Measurements from ENCODE around the gene MBD2.

MBD2 gene

GRCh38 chr18:54183390-54183789 is 41.1 kb downstream of the MBD2 start:
- no peak for TF ChIP-seq ZC3H10 (CRISPR knock-in tag; IDR thresholded peaks at IDR 0.05)
- TF ChIP-seq BACH2 (CRISPR knock-in tag; IDR thresholded peaks at IDR 0.05; ENCODE audit: borderline replicate concordance), result no peak
- TF ChIP-seq ARNTL (CRISPR knock-in tag; IDR thresholded peaks at IDR 0.05; ENCODE audit: borderline replicate concordance, low read depth), result no peak
- no peak for TF ChIP-seq ZFP3 (CRISPR knock-in tag; IDR thresholded peaks at IDR 0.05)
- TF ChIP-seq ESRRG (CRISPR knock-in tag; IDR thresholded peaks at IDR 0.05), result no peak
- TF ChIP-seq OSR1 (CRISPR knock-in tag; IDR thresholded peaks at IDR 0.05), result no peak
- no peak for TF ChIP-seq ZNF8 (CRISPR knock-in tag; IDR thresholded peaks at IDR 0.05)
- no peak for TF ChIP-seq GLIS3 (CRISPR knock-in tag; IDR thresholded peaks at IDR 0.05)
- TF ChIP-seq RARB (CRISPR knock-in tag; IDR thresholded peaks at IDR 0.05), result no peak
- TF ChIP-seq ZNF565 (CRISPR knock-in tag; conservative IDR thresholded peaks at IDR 0.05; ENCODE audit: low read depth), result no peak
- TF ChIP-seq CSRNP3 (CRISPR knock-in tag; IDR thresholded peaks at IDR 0.05), result no peak

DNA sequence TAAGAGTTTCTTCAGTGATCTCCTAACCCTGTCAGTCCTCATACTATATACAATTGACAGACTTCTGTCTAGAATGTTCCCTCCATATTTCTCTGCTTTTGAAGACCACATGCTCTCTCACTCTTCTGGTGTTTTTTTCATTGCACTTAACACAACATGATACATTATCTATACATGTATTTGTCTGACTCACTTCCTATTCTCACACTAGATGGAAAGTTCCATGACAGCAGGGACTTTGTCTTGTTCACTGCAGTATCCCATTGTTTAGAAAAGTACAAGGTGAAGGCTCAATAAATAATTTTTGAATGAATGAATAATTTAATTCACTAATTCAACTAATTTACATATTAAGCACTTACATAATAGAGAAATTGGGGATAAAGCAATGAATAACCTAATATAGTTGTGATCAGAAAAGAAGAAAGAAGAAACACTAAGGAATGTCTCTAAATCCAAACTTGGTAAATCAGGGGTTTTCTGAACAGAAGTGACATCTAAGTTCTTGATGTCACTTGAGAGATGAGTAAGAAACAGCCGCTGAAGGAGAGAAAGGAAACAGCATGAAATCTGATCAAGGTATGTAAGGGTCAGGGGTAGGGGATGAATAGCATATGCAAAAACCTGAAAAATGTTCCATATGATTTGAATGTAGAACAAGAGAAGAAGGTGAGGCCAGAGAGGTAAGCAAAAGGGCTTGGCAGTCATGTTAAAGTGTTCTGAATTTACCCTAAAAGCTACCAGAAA is 42.4 kb downstream of the MBD2 start:
- TF ChIP-seq ZFP3 (CRISPR knock-in tag; IDR thresholded peaks at IDR 0.05), result no peak
- ATAC-seq, result no peak

More at GRCh38 chr18:54183390-54183789, 41.1 kb downstream of the MBD2 start:
- no peak for ATAC-seq

DNA sequence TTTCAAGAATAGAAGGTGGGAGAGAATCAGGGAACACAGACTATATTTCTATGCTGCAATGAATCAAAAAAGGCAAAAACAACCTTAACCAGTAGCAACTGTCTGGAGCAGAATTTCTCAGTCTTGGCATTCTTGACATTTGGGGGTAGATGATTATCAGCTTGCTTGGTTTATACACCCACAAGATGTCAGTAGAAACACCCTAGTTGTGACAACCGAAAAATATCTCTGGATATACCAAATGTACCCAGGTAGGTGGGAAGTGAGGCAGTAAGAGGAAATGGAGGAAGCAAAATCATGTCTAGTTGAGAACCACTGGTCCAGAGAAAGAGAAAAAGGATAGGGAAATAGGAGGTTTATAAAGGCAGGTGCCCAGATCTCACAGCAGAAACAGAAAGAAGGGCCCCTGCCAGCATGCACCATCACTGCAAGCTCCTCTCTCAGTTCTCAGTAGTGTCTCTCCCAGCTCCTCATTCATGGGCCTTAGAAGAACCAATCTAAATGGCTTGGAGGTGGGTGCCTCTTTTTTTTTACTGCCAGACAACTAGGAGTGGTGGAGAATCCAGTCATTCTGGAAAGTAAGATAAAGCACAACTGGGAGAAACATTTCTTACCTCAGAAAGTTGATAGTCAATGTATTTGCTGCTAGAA is 50.4 kb downstream of the MBD2 start:
- TF ChIP-seq ESRRG (CRISPR knock-in tag; IDR thresholded peaks at IDR 0.05), result no peak
- TF ChIP-seq TCF4 (CRISPR knock-in tag; IDR thresholded peaks at IDR 0.05; ENCODE audit: borderline replicate concordance), result no peak
- no peak for TF ChIP-seq PATZ1 (CRISPR knock-in tag; IDR thresholded peaks at IDR 0.05; ENCODE audit: borderline replicate concordance)
- TF ChIP-seq PPARA (CRISPR knock-in tag; IDR thresholded peaks at IDR 0.05; ENCODE audit: borderline replicate concordance), result no peak
- TF ChIP-seq, protein P1, sequence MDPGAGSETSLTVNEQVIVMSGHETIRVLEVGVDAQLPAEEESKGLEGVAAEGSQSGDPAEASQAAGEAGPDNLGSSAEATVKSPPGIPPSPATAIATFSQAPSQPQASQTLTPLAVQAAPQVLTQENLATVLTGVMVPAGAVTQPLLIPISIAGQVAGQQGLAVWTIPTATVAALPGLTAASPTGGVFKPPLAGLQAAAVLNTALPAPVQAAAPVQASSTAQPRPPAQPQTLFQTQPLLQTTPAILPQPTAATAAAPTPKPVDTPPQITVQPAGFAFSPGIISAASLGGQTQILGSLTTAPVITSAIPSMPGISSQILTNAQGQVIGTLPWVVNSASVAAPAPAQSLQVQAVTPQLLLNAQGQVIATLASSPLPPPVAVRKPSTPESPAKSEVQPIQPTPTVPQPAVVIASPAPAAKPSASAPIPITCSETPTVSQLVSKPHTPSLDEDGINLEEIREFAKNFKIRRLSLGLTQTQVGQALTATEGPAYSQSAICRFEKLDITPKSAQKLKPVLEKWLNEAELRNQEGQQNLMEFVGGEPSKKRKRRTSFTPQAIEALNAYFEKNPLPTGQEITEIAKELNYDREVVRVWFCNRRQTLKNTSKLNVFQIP (CRISPR knock-in tag; IDR thresholded peaks at IDR 0.05; ENCODE audit: borderline replicate concordance, low read depth), result no peak
- no peak for TF ChIP-seq ZNF8 (CRISPR knock-in tag; IDR thresholded peaks at IDR 0.05)
- TF ChIP-seq TSHZ2 (CRISPR knock-in tag; IDR thresholded peaks at IDR 0.05), result no peak
- no peak for TF ChIP-seq ZNF70 (CRISPR knock-in tag; IDR thresholded peaks at IDR 0.05)
- TF ChIP-seq ZC3H10 (CRISPR knock-in tag; IDR thresholded peaks at IDR 0.05), result no peak
- no peak for TF ChIP-seq ISL1 (CRISPR knock-in tag; IDR thresholded peaks at IDR 0.05)
- no peak for TF ChIP-seq BACH2 (CRISPR knock-in tag; IDR thresholded peaks at IDR 0.05; ENCODE audit: borderline replicate concordance)
- no peak for TF ChIP-seq ZFP3 (CRISPR knock-in tag; IDR thresholded peaks at IDR 0.05)
- TF ChIP-seq TOX (CRISPR knock-in tag; IDR thresholded peaks at IDR 0.05; ENCODE audit: borderline replicate concordance), result no peak
- TF ChIP-seq CSDC2 (CRISPR knock-in tag; IDR thresholded peaks at IDR 0.05), result no peak
- TF ChIP-seq ZFP30 (CRISPR knock-in tag; IDR thresholded peaks at IDR 0.05), result no peak
- no peak for TF ChIP-seq CSRNP3 (CRISPR knock-in tag; IDR thresholded peaks at IDR 0.05)
- TF ChIP-seq GLIS3 (CRISPR knock-in tag; IDR thresholded peaks at IDR 0.05), result no peak
- no peak for TF ChIP-seq CREB5 (CRISPR knock-in tag; IDR thresholded peaks at IDR 0.05; ENCODE audit: low read depth)
- ATAC-seq, result no peak

Measured in SK-N-SH treated with all-trans-retinoic acid at 6 μM for 48 hours (cell line).